WTC11 (cell line): ENCODE measurements around the gene AKR1C3. TPM values are rescaled to one million over a fixed set of nuclear protein-coding genes. Genes with fewer than 3 reads are reported as not detected.
"Not testable (repeated sequence)": the region's sequence is repeated elsewhere in the genome, so short reads cannot be mapped to it uniquely, and the experiment has no call there.

ENCODE experiments used
- ATAC-seq: fragments of 200-7000 bp; cut with Tn5 transposase; 2 replicates; pipeline ENCODE4 v1.10.0; 2021; ENCODE audit warnings: mild to moderate bottlenecking, moderate library complexity
- CTCF ChIA-PET: fragments of 300-600 bp; sonication (Branson Sonifier 250); formaldehyde crosslinking; loops from one replicate; lab custom pipeline; 2021; ENCODE audit warnings: antibody characterized with exemption; lab: Charles Lee
- POLR2A ChIA-PET: fragments of 350-600 bp; sonication (Branson Sonifier 250); formaldehyde crosslinking; loops from one replicate; lab custom pipeline; 2021; ENCODE audit warnings: antibody characterized with exemption; lab: Charles Lee
- DNase-seq: peaks from one replicate; pipeline ENCODE4 v3.0.0; 2021; ENCODE audit warnings: low spot score
- H3K27ac Mint-ChIP-seq: 2 replicates; pipeline ENCODE4 v1.8.0; 2021; ENCODE audit warnings: mixed read lengths
- H3K27me3 Mint-ChIP-seq: 2 replicates; pipeline ENCODE4 v1.8.0; 2021; ENCODE audit warnings: low read depth, mild to moderate bottlenecking, moderate library complexity, mixed read lengths
- H3K36me3 Mint-ChIP-seq: 2 replicates; pipeline ENCODE4 v1.8.0; 2021; ENCODE audit warnings: mixed read lengths
- H3K4me1 Mint-ChIP-seq: 2 replicates; pipeline ENCODE4 v1.8.0; 2022; ENCODE audit warnings: mixed read lengths
- H3K4me3 Mint-ChIP-seq: 2 replicates; pipeline ENCODE4 v1.8.0; 2021; ENCODE audit warnings: mild to moderate bottlenecking, moderate library complexity, mixed read lengths
- H3K9me3 Mint-ChIP-seq: 2 replicates; pipeline ENCODE4 v1.8.0; 2021; ENCODE audit warnings: mixed read lengths
- CREM ChIP-seq: sonication (generic); formaldehyde crosslinking; IDR thresholded peaks from 2 replicates; pipeline ENCODE4 v1.8.1; 2022; ENCODE audit warnings: mild to moderate bottlenecking, missing genetic modification reagents, moderate library complexity
- GABPB1 ChIP-seq: sonication (generic); formaldehyde crosslinking; IDR thresholded peaks from 2 replicates; pipeline ENCODE4 v1.8.1; 2023; ENCODE audit warnings: mild to moderate bottlenecking, missing genetic modification reagents
- GTF2I ChIP-seq: fragments of 250-450 bp; sonication (Bioruptor Pico); conservative IDR thresholded peaks from 2 replicates; pipeline ENCODE4 v1.4.0; 2021; ENCODE audit warnings: mild to moderate bottlenecking
- KAT7 ChIP-seq: sonication (generic); formaldehyde crosslinking; IDR thresholded peaks from 2 replicates; pipeline ENCODE4 v1.8.1; 2023; ENCODE audit warnings: missing genetic modification reagents, mild to moderate bottlenecking, borderline replicate concordance
- MXD4 ChIP-seq: fragments of 250-450 bp; sonication (Bioruptor Pico); IDR thresholded peaks from 2 replicates; pipeline ENCODE4 v1.8.0; 2021; ENCODE audit warnings: mild to moderate bottlenecking, moderate library complexity, borderline replicate concordance
- NFE2L1 ChIP-seq: sonication (generic); formaldehyde crosslinking; IDR thresholded peaks from 2 replicates; pipeline ENCODE4 v1.8.1; 2023; ENCODE audit warnings: missing genetic modification reagents
- OVOL2 ChIP-seq: fragments of 250-450 bp; sonication (Bioruptor Pico); IDR thresholded peaks from 2 replicates; pipeline ENCODE4 v1.9.0; 2021; ENCODE audit warnings: mild to moderate bottlenecking, borderline replicate concordance
- SP1 ChIP-seq: sonication (generic); formaldehyde crosslinking; conservative IDR thresholded peaks from 2 replicates; pipeline ENCODE4 v1.8.1; 2022; ENCODE audit warnings: missing genetic modification reagents
- ZBTB21 ChIP-seq: sonication (generic); formaldehyde crosslinking; IDR thresholded peaks from 2 replicates; pipeline ENCODE4 v1.8.1; 2023; ENCODE audit warnings: mild to moderate bottlenecking, missing genetic modification reagents, borderline replicate concordance
- total RNA-seq: library from RNA; stranded (reverse); gene quantifications from 3 replicates; pipeline ENCODE4 v1.2.3, GENCODE V29; 2021
- TF ChIP-seq, protein P1 (sequence below): sonication (generic); formaldehyde crosslinking; conservative IDR thresholded peaks from 2 replicates; pipeline ENCODE4 v1.8.1; 2023; ENCODE audit warnings: mild to moderate bottlenecking, low read depth, missing genetic modification reagents, moderate library complexity
- TF ChIP-seq, protein P2 (sequence below): sonication (generic); formaldehyde crosslinking; conservative IDR thresholded peaks from 2 replicates; pipeline ENCODE4 v1.8.1; 2022; ENCODE audit warnings: mild to moderate bottlenecking, missing genetic modification reagents
- TF ChIP-seq, protein P3 (sequence below): sonication (generic); formaldehyde crosslinking; IDR thresholded peaks from 2 replicates; pipeline ENCODE4 v1.8.0; 2022; ENCODE audit warnings: mild to moderate bottlenecking, missing genetic modification reagents
- TF ChIP-seq, protein P4 (sequence below): sonication (generic); formaldehyde crosslinking; IDR thresholded peaks from 2 replicates; pipeline ENCODE4 v1.8.1; 2023; ENCODE audit warnings: mild to moderate bottlenecking, missing genetic modification reagents, moderate library complexity
- TF ChIP-seq, protein P5 (sequence below): sonication (generic); formaldehyde crosslinking; IDR thresholded peaks from 2 replicates; pipeline ENCODE4 v1.8.0; 2023; ENCODE audit warnings: missing genetic modification reagents, mild to moderate bottlenecking, borderline replicate concordance
- TF ChIP-seq, protein P6 (sequence below): sonication (generic); formaldehyde crosslinking; IDR thresholded peaks from 2 replicates; pipeline ENCODE4 v1.8.1; 2022; ENCODE audit warnings: mild to moderate bottlenecking, missing genetic modification reagents, moderate library complexity, borderline replicate concordance

The AKR1C3 gene
- total RNA-seq, 1 experiment from 2014 or later: 6.7 TPM

DNA sequence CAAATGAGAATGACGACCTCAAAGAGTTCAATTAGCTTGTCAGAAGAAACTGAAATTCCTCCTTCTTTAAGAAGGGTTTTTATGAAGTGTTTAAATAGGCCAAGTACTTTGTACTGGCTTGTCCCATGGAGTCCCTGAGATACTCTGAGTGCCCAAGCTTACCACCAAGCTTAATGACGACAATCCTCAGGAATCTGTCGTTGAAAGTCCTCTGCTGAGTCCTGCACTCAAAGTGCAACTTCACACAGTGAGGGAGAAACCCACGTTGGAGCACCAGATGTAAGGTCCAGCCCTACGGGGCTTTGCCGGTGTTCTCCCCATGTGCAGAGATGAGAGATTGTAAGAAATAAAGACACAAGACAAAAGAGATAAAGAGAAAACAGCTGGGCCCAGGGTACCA, 47.8 kb upstream of the AKR1C3 start:
- Mint-ChIP-seq H3K27me3 (no peaks in the 10 kb centered on the region; the same call in 1 of the 2 replicates), H3K27ac (no peak overlapping the region), H3K9me3 (peaks cover 17% of the 10 kb centered on the region), H3K4me3 (no peak overlapping the region), H3K4me1 (peaks cover under 1% of the 10 kb centered on the region), H3K36me3 (no peaks in the 10 kb centered on the region)
- ChIA-PET CTCF (no interaction called here), POLR2A (no interaction called here)
- TF ChIP-seq MXD4 (CRISPR knock-in tag): no peak
- no peak for TF ChIP-seq GTF2I
- TF ChIP-seq, protein P1, sequence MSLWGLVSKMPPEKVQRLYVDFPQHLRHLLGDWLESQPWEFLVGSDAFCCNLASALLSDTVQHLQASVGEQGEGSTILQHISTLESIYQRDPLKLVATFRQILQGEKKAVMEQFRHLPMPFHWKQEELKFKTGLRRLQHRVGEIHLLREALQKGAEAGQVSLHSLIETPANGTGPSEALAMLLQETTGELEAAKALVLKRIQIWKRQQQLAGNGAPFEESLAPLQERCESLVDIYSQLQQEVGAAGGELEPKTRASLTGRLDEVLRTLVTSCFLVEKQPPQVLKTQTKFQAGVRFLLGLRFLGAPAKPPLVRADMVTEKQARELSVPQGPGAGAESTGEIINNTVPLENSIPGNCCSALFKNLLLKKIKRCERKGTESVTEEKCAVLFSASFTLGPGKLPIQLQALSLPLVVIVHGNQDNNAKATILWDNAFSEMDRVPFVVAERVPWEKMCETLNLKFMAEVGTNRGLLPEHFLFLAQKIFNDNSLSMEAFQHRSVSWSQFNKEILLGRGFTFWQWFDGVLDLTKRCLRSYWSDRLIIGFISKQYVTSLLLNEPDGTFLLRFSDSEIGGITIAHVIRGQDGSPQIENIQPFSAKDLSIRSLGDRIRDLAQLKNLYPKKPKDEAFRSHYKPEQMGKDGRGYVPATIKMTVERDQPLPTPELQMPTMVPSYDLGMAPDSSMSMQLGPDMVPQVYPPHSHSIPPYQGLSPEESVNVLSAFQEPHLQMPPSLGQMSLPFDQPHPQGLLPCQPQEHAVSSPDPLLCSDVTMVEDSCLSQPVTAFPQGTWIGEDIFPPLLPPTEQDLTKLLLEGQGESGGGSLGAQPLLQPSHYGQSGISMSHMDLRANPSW: no peak
- TF ChIP-seq, protein P2, sequence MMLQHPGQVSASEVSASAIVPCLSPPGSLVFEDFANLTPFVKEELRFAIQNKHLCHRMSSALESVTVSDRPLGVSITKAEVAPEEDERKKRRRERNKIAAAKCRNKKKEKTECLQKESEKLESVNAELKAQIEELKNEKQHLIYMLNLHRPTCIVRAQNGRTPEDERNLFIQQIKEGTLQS (CRISPR knock-in tag): no peak
- TF ChIP-seq ZBTB21 (CRISPR knock-in tag): no peak
- TF ChIP-seq, protein P3, sequence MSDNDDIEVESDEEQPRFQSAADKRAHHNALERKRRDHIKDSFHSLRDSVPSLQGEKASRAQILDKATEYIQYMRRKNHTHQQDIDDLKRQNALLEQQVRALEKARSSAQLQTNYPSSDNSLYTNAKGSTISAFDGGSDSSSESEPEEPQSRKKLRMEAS (CRISPR knock-in tag): no peak
- TF ChIP-seq SP1 (CRISPR knock-in tag): no peak
- TF ChIP-seq CREM: no peak
- no peak for TF ChIP-seq OVOL2
- TF ChIP-seq, protein P4, sequence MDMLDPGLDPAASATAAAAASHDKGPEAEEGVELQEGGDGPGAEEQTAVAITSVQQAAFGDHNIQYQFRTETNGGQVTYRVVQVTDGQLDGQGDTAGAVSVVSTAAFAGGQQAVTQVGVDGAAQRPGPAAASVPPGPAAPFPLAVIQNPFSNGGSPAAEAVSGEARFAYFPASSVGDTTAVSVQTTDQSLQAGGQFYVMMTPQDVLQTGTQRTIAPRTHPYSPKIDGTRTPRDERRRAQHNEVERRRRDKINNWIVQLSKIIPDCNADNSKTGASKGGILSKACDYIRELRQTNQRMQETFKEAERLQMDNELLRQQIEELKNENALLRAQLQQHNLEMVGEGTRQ (CRISPR knock-in tag): no peak
- TF ChIP-seq NFE2L1 (CRISPR knock-in tag): no peak
- TF ChIP-seq, protein P5, sequence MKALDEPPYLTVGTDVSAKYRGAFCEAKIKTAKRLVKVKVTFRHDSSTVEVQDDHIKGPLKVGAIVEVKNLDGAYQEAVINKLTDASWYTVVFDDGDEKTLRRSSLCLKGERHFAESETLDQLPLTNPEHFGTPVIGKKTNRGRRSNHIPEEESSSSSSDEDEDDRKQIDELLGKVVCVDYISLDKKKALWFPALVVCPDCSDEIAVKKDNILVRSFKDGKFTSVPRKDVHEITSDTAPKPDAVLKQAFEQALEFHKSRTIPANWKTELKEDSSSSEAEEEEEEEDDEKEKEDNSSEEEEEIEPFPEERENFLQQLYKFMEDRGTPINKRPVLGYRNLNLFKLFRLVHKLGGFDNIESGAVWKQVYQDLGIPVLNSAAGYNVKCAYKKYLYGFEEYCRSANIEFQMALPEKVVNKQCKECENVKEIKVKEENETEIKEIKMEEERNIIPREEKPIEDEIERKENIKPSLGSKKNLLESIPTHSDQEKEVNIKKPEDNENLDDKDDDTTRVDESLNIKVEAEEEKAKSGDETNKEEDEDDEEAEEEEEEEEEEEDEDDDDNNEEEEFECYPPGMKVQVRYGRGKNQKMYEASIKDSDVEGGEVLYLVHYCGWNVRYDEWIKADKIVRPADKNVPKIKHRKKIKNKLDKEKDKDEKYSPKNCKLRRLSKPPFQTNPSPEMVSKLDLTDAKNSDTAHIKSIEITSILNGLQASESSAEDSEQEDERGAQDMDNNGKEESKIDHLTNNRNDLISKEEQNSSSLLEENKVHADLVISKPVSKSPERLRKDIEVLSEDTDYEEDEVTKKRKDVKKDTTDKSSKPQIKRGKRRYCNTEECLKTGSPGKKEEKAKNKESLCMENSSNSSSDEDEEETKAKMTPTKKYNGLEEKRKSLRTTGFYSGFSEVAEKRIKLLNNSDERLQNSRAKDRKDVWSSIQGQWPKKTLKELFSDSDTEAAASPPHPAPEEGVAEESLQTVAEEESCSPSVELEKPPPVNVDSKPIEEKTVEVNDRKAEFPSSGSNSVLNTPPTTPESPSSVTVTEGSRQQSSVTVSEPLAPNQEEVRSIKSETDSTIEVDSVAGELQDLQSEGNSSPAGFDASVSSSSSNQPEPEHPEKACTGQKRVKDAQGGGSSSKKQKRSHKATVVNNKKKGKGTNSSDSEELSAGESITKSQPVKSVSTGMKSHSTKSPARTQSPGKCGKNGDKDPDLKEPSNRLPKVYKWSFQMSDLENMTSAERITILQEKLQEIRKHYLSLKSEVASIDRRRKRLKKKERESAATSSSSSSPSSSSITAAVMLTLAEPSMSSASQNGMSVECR (CRISPR knock-in tag): no peak
- TF ChIP-seq KAT7: no peak
- TF ChIP-seq, protein P6, sequence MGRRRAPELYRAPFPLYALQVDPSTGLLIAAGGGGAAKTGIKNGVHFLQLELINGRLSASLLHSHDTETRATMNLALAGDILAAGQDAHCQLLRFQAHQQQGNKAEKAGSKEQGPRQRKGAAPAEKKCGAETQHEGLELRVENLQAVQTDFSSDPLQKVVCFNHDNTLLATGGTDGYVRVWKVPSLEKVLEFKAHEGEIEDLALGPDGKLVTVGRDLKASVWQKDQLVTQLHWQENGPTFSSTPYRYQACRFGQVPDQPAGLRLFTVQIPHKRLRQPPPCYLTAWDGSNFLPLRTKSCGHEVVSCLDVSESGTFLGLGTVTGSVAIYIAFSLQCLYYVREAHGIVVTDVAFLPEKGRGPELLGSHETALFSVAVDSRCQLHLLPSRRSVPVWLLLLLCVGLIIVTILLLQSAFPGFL (CRISPR knock-in tag): no peak
- no peak for TF ChIP-seq GABPB1 (CRISPR knock-in tag)
- ATAC-seq (no peak), DNase-seq (no peak)

DNA sequence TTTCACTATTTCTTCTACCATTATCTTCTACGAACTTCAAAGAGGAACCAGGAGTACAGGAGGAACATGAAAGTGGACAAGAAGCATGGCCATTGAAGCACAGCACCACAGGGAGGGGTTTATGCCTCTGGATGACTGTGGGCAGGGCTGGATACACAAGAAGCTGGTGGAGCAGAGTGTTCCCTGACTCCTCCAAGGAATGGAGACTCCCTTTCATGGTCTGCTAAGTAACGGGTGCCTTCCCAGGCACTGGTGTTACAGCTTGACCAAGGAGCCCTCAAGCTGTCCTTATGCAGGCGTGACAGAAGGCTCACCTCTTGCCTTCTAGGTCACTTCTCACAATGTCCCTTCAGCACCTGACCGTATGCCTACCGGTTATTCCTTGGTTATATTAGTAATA, 47.2 kb upstream of the AKR1C3 start:
- peaks cover 23% of the 10 kb centered on the region for H3K9me3 Mint-ChIP-seq
- ATAC-seq, H3K4me1 Mint-ChIP-seq, H3K27ac Mint-ChIP-seq, H3K27me3 Mint-ChIP-seq, CTCF ChIA-PET, H3K36me3 Mint-ChIP-seq, DNase-seq, POLR2A ChIA-PET, H3K4me3 Mint-ChIP-seq: not testable (repeated sequence)
